Measurements from ENCODE around the gene CRYBA2. TPM values are rescaled to one million over a fixed set of nuclear protein-coding genes. Genes with fewer than 3 reads are reported as not detected.

The CRYBA2 gene
- total and polyA plus RNA-seq, 9 of the 15 experiments (the other 6 are each of a cell fraction or from before 2014, with no cell fraction given), result 0.11 to 1.8 (median 0.62) TPM; not detected in 5

DNA sequence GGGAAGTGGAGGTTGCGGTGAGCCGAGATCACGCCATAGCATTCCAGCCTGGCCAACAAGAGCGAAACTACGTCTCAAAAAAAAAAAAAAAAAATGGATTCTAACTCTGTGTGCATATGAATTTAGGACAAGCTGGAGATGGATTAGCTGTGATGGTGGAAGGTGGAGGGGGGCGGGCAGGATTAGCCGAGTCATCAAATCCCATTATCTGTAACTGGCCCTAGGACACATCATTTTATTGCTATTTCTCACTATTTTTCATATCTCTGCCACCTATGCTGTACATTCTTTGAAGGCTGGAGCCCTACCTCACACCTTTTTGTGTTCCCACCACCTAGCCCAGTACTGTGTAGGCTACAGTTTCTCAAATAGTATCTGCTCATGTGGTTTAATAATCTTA, 41.1 kb downstream of the CRYBA2 start:
- Histone ChIP-seq H3K9me3 (replicated peaks; ENCODE audit: control insufficient read depth, insufficient read depth, low read depth, low read length) (no peaks in the 10 kb centered on the region), H2AFZ (ENCODE audit: low read depth, low read length) (no peak overlapping the region), H3K4me2 (ENCODE audit: insufficient read depth, low read length) (no peak overlapping the region), H3K79me2 (ENCODE audit: control insufficient read depth, insufficient read depth, low read length) (no peaks in the 10 kb centered on the region), H4K20me1 (replicated peaks; ENCODE audit: control insufficient read depth, insufficient read depth, low read length) (no peaks in the 10 kb centered on the region), H3K27me3 (ENCODE audit: control insufficient read depth in 2 of 2, insufficient read depth in 2 of 2, low read length in 2 of 2) (peaks cover 0 to 19% of the 10 kb centered on the region in 2 experiments; a peak in 3 of 5 replicates), H3K27ac (ENCODE audit: extremely low read depth, low read depth, low read length) (no peak overlapping the region), H3K4me1 (replicated peaks in 1 of 2; ENCODE audit: control insufficient read depth in 2 of 2, insufficient read depth in 2 of 2, low read length in 2 of 2) (peaks cover 0 to 5% of the 10 kb centered on the region in 2 experiments; a peak in 1 of 5 replicates), H3K9ac (ENCODE audit: insufficient read depth in 1 of 2, low read depth in 2 of 2, low read length in 2 of 2) (no peak overlapping the region), H3K9me1 (ENCODE audit: control insufficient read depth, insufficient read depth, low read length) (no peaks in the 10 kb centered on the region), H3K36me3 (ENCODE audit: control insufficient read depth, insufficient read depth, low read length) (no peaks in the 10 kb centered on the region), H3K4me3 (no peak overlapping the region)
- in situ Hi-C loops (cut with MboI), result no loop called here
- WGBS (ENCODE audit: insufficient coverage, low coverage, missing lambda C conversion rate), result 3% methylated on average over 4 of the region's 7 CpGs
- BruUV-seq (replicated peaks), result no TSS peak
- CTCF ChIA-PET (ENCODE audit: low intra/inter-chr PET ratio), result no interaction called here
- DNase-seq (ENCODE audit: extremely low read depth in 1 of 4, low spot score in 3 of 4) (no peak), ATAC-seq (no peak), FAIRE-seq (no peak)
- intact Hi-C loops (cut with micrococcal nuclease), result no loop called here
- POLR2A ChIA-PET, result no interaction called here
- TF ChIP-seq ZNF316 (IDR thresholded peaks at IDR 0.05) (peak; percentile 39), MAFG (tag; conservative IDR thresholded peaks at IDR 0.05) (peak; percentile 43; the same call in 1 of the 2 replicates), PHB (CRISPR knock-in tag; IDR thresholded peaks at IDR 0.05) (no peak), C11orf30 (IDR thresholded peaks at IDR 0.05; ENCODE audit: low read depth) (peak; percentile 26; the same call in 1 of the 2 replicates)

DNA sequence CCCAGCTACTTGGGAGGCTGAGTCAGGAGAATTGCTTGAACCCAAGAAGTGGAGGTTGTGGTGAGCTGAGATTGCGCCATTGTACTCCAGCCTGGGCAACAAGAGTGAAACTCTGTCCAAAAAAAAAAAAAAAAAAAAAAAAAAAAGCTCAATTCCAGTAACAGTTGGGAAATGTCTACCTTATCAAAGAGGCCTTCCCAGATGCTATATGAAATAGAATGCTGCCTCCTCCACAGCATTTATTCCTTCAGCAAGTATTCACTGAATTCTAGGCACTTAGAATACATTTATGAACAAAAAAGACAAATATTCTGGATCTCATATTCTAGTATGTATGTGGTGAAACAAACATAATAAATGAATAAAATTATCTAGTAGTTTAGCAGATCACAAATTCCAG, 46.6 kb downstream of the CRYBA2 start:
- Histone ChIP-seq H3K9me1 (ENCODE audit: control insufficient read depth, insufficient read depth, low read length) (no peaks in the 10 kb centered on the region), H4K20me1 (replicated peaks; ENCODE audit: control insufficient read depth, insufficient read depth, low read length) (no peaks in the 10 kb centered on the region), H3K4me2 (ENCODE audit: insufficient read depth, low read length) (no peak overlapping the region), H3K79me2 (ENCODE audit: control insufficient read depth, insufficient read depth, low read length) (no peaks in the 10 kb centered on the region), H3K4me1 (replicated peaks in 1 of 2; ENCODE audit: control insufficient read depth in 2 of 2, insufficient read depth in 2 of 2, low read length in 2 of 2) (no peaks in the 10 kb centered on the region; a peak in 2 of 5 replicates), H3K9me3 (replicated peaks; ENCODE audit: control insufficient read depth, insufficient read depth, low read depth, low read length) (no peaks in the 10 kb centered on the region), H3K27me3 (ENCODE audit: control insufficient read depth in 2 of 2, insufficient read depth in 2 of 2, low read length in 2 of 2) (peaks cover 0 to 18% of the 10 kb centered on the region in 2 experiments; a peak in 2 of 5 replicates), H3K9ac (ENCODE audit: insufficient read depth in 1 of 2, low read depth in 2 of 2, low read length in 2 of 2) (no peak overlapping the region), H2AFZ (ENCODE audit: low read depth, low read length) (no peak overlapping the region), H3K27ac (ENCODE audit: extremely low read depth, low read depth, low read length) (no peak overlapping the region), H3K36me3 (ENCODE audit: control insufficient read depth, insufficient read depth, low read length) (no peaks in the 10 kb centered on the region), H3K4me3 (no peak overlapping the region)
- no peak for DNase-seq (ENCODE audit: extremely low read depth in 1 of 4, low spot score in 3 of 4)
- in situ Hi-C loops (cut with MboI), result no loop called here
- POLR2A ChIA-PET, result interaction anchor here (0.6 kb wide), 1 partner anchor 58 kb away, joined by 3 read pairs; no protein-coding TSS in a partner anchor
- CTCF ChIA-PET (ENCODE audit: low intra/inter-chr PET ratio), result no interaction called here
- no TSS peak for BruUV-seq (replicated peaks)
- no CpG with 5 or more reads among the region's 1 CpG for WGBS (ENCODE audit: insufficient coverage, low coverage, missing lambda C conversion rate)
- intact Hi-C loops (cut with micrococcal nuclease), result no loop called here
- FAIRE-seq, result no peak
- ATAC-seq, result no peak
- no peak for TF ChIP-seq SMARCA5 (IDR thresholded peaks at IDR 0.05)
- TF ChIP-seq ZNF830 (CRISPR knock-in tag; IDR thresholded peaks at IDR 0.05), result no peak
- TF ChIP-seq, protein P1, sequence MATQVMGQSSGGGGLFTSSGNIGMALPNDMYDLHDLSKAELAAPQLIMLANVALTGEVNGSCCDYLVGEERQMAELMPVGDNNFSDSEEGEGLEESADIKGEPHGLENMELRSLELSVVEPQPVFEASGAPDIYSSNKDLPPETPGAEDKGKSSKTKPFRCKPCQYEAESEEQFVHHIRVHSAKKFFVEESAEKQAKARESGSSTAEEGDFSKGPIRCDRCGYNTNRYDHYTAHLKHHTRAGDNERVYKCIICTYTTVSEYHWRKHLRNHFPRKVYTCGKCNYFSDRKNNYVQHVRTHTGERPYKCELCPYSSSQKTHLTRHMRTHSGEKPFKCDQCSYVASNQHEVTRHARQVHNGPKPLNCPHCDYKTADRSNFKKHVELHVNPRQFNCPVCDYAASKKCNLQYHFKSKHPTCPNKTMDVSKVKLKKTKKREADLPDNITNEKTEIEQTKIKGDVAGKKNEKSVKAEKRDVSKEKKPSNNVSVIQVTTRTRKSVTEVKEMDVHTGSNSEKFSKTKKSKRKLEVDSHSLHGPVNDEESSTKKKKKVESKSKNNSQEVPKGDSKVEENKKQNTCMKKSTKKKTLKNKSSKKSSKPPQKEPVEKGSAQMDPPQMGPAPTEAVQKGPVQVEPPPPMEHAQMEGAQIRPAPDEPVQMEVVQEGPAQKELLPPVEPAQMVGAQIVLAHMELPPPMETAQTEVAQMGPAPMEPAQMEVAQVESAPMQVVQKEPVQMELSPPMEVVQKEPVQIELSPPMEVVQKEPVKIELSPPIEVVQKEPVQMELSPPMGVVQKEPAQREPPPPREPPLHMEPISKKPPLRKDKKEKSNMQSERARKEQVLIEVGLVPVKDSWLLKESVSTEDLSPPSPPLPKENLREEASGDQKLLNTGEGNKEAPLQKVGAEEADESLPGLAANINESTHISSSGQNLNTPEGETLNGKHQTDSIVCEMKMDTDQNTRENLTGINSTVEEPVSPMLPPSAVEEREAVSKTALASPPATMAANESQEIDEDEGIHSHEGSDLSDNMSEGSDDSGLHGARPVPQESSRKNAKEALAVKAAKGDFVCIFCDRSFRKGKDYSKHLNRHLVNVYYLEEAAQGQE (IDR thresholded peaks at IDR 0.05; ENCODE audit: borderline replicate concordance), result no peak
- TF ChIP-seq, protein P1 (CRISPR knock-in tag; IDR thresholded peaks at IDR 0.05; ENCODE audit: low read depth), result no peak
- TF ChIP-seq, protein P2, sequence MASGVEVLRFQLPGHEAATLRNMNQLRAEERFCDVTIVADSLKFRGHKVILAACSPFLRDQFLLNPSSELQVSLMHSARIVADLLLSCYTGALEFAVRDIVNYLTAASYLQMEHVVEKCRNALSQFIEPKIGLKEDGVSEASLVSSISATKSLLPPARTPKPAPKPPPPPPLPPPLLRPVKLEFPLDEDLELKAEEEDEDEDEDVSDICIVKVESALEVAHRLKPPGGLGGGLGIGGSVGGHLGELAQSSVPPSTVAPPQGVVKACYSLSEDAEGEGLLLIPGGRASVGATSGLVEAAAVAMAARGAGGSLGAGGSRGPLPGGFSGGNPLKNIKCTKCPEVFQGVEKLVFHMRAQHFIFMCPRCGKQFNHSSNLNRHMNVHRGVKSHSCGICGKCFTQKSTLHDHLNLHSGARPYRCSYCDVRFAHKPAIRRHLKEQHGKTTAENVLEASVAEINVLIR (CRISPR knock-in tag; IDR thresholded peaks at IDR 0.05), result no peak

Data from K562 (cell line).